ENCODE measurements around the gene MSL3B.

MSL3B gene

DNA sequence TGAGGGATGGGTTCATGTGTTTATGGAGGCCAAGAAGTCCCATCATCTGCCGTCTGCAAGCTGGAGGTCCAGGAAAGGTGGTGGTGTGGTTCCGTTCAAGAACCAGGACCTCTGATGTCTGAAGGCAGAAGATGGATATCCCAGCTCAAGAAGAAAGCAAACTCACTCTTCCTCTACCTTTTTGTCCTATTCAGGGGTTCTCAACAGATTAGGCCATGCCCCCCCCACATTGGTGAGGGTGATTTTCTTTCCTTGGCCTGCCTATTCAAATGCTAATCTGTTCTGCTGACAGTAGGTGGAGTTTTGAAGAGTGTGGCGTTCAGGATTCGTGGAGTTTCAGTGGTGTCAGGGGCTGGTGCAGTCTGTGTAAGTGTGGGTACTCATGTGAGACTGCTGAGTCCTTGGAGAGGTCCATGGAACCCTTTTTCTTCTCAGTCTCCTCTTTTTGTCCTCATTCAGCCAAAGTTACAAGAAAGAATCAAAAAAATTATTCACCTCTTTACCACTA, 5.9 kb downstream of the MSL3B start:
- Mint-ChIP-seq H3K27ac (no peak overlapping the region), H3K36me3 (no peaks in the 10 kb centered on the region), H3K9me3 (peaks cover 0 to 3% (median 0%) of the 10 kb centered on the region in 7 donors), H3K4me1 (peaks cover 0 to 10% (median 7%) of the 10 kb centered on the region in 4 donors), H3K4me3 (no peak overlapping the region), H3K27me3 (peaks cover 7% of the 10 kb centered on the region)
- no peaks in the 10 kb centered on the region for H3K4me1 ChIP-seq (ENCODE audit: control insufficient read depth, insufficient read depth, low read length, poor library complexity, severe bottlenecking)
- ATAC-seq (ENCODE audit: low read depth in 2 of 2) (no peak), DNase-seq (no peak)
- H3K4me3 ChIP-seq (ENCODE audit: low read depth, low read length) = no peak overlapping the region
- peaks cover 0 to 2% of the 10 kb centered on the region in 2 experiments for H3K9me3 ChIP-seq (ENCODE audit: control insufficient read depth in 2 of 2, low read length in 2 of 2)
- no peaks in the 10 kb centered on the region for H3K27me3 ChIP-seq (ENCODE audit: control insufficient read depth, insufficient read depth, low read length)
- no peak overlapping the region for H3K27ac ChIP-seq (ENCODE audit: insufficient read depth, low read length, poor library complexity, severe bottlenecking)
- H3K36me3 ChIP-seq (ENCODE audit: control insufficient read depth, insufficient read depth, low read length) = no peaks in the 10 kb centered on the region

DNA sequence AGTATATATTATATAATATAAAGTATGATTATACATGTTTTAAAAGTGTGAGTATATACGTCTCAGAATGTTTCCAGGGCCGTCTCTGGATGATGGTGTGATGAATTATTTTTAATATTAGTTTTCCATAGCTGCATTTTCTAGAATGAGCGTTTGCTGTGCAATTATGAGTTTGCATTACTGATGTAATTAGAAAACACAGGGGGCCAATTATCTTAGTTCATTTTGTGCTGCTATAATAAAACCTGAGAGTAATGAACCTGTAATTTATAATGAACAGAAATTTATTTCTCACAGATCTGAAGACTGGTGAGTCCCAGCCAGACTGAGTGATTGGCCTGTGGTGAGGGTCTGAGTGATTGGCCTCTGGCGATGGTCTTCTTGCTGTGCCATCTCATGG, 9.9 kb downstream of the MSL3B start:
- H3K4me1 ChIP-seq (ENCODE audit: control insufficient read depth, insufficient read depth, low read length, poor library complexity, severe bottlenecking) = peaks cover 16% of the 10 kb centered on the region
- H3K4me3 ChIP-seq (ENCODE audit: low read depth, low read length) = no peak overlapping the region
- H3K4me3 Mint-ChIP-seq = no peak overlapping the region
- H3K4me1 Mint-ChIP-seq = peaks cover 0 to 39% (median 16%) of the 10 kb centered on the region in 4 donors
- no peaks in the 10 kb centered on the region for H3K27me3 ChIP-seq (ENCODE audit: control insufficient read depth, insufficient read depth, low read length)
- H3K27ac Mint-ChIP-seq = no peak overlapping the region
- DNase-seq (no peak), ATAC-seq (ENCODE audit: low read depth in 2 of 2) (no peak)
- peaks cover 0 to 1% (median 0%) of the 10 kb centered on the region in 7 donors for H3K9me3 Mint-ChIP-seq
- no peaks in the 10 kb centered on the region for H3K36me3 Mint-ChIP-seq
- H3K36me3 ChIP-seq (ENCODE audit: control insufficient read depth, insufficient read depth, low read length) = no peaks in the 10 kb centered on the region
- H3K9me3 ChIP-seq (ENCODE audit: control insufficient read depth in 2 of 2, low read length in 2 of 2) = no peaks in the 10 kb centered on the region
- peaks cover 13% of the 10 kb centered on the region for H3K27me3 Mint-ChIP-seq
- H3K27ac ChIP-seq (ENCODE audit: insufficient read depth, low read length, poor library complexity, severe bottlenecking) = no peak overlapping the region

DNA sequence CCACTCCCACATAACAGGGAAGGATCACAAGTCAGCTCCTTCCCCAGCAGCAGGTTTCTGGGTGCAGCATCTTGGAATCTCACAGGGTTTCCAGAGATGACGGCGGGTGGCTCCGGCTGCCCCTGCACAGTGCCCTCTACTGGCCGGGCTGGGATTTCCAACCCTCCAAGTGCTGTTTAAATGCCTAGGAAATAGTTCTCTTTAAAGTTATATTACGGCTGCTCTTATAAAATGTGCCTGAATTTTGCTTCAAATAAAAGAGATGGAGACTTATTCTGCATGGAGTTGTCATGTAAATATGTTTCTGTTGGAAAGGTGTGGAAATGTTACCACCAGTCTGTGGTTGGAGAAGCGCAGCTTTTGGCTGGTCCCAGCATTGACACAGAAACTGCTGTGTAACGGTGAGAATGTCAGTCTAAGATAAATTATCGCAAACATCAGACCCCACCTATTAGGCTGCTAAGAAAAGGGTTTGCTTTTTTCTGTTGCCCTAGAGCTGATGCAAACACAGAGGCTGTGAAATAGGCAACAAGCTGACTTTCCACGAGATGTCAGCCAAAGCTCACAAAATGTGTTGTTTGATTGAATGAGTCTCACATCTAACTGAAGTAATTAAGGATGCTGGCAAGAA, 10.6 kb downstream of the MSL3B start:
- no peak overlapping the region for H3K4me3 ChIP-seq (ENCODE audit: low read depth, low read length)
- Mint-ChIP-seq H3K4me1 (peaks cover 0 to 45% (median 19%) of the 10 kb centered on the region in 4 donors), H3K9me3 (peaks cover 0 to 1% (median 0%) of the 10 kb centered on the region in 7 donors), H3K36me3 (no peaks in the 10 kb centered on the region), H3K4me3 (peak overlapping the region in 3 of 4 donors; percentile 63 to 88 (median 73)), H3K27ac (no peak overlapping the region), H3K27me3 (peaks cover 13% of the 10 kb centered on the region)
- H3K27ac ChIP-seq (ENCODE audit: insufficient read depth, low read length, poor library complexity, severe bottlenecking) = no peak overlapping the region
- no peaks in the 10 kb centered on the region for H3K9me3 ChIP-seq (ENCODE audit: control insufficient read depth in 2 of 2, low read length in 2 of 2)
- H3K27me3 ChIP-seq (ENCODE audit: control insufficient read depth, insufficient read depth, low read length) = no peaks in the 10 kb centered on the region
- H3K36me3 ChIP-seq (ENCODE audit: control insufficient read depth, insufficient read depth, low read length) = no peaks in the 10 kb centered on the region
- H3K4me1 ChIP-seq (ENCODE audit: control insufficient read depth, insufficient read depth, low read length, poor library complexity, severe bottlenecking) = peaks cover 21% of the 10 kb centered on the region
- ATAC-seq (ENCODE audit: low read depth in 2 of 2) (no peak), DNase-seq (peak; percentile 32 to 63 (median 40))

DNA sequence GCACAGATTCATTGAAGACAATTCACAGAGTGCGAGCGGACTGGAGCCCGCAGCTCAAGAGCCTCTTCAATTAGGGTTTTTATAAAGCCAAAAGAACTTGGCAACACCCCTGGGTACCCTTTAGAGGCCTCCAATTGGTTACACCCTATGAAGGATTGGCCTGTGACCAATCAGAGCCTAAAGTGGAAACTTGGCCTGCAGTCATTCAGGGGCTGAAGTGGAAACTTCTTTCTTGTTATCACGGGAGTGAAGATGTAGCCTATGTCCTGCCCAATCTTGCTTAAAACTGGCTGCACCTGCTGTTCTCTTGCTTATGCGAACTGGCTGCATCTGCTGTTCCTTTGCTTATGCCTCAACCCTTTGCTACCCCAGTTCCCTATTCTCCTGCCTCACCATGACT, 12.0 kb downstream of the MSL3B start:
- Mint-ChIP-seq H3K4me1 (peaks cover 0 to 56% (median 25%) of the 10 kb centered on the region in 4 donors), H3K9me3 (no peaks in the 10 kb centered on the region), H3K4me3 (peak overlapping the region in 3 of 4 donors; percentile 0 to 88 (median 7)), H3K27me3 (peaks cover 13% of the 10 kb centered on the region), H3K27ac (no peak overlapping the region), H3K36me3 (no peaks in the 10 kb centered on the region)
- Histone ChIP-seq H3K27ac (ENCODE audit: insufficient read depth, low read length, poor library complexity, severe bottlenecking) (no peak overlapping the region), H3K27me3 (ENCODE audit: control insufficient read depth, insufficient read depth, low read length) (no peaks in the 10 kb centered on the region), H3K4me1 (ENCODE audit: control insufficient read depth, insufficient read depth, low read length, poor library complexity, severe bottlenecking) (peaks cover 29% of the 10 kb centered on the region), H3K4me3 (ENCODE audit: low read depth, low read length) (no peak overlapping the region), H3K36me3 (ENCODE audit: control insufficient read depth, insufficient read depth, low read length) (no peaks in the 10 kb centered on the region), H3K9me3 (ENCODE audit: control insufficient read depth in 2 of 2, low read length in 2 of 2) (no peaks in the 10 kb centered on the region)
- no peak for ATAC-seq (ENCODE audit: low read depth in 2 of 2)
- peak in 1 of 3 donors; percentile 23 for DNase-seq

DNA sequence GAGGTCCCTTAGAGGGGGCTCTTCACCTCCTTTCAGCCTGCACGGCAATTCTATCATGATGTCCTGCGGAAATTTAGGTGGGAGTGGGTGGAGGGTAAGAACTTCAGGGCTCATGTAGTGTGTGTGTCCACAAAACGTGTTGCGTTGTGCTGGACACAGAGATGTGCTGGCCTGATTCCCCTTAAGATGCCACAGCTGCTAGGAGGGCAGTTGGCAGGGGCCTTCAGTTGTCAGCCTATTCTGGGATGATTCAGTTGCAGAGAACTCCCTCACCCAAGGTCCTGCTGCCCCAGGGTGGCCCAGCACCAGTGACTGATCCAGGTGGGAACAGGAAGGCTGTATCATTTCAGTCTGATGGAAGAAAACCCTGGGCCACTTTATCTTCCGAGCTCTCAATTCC, 12.8 kb downstream of the MSL3B start:
- Mint-ChIP-seq H3K4me3 (peak overlapping the region; percentile 88 to 100 (median 98)), H3K27ac (peak overlapping the region in 1 of 3 donors; percentile 3), H3K4me1 (peaks cover 0 to 58% (median 25%) of the 10 kb centered on the region in 4 donors), H3K27me3 (peaks cover 9% of the 10 kb centered on the region), H3K36me3 (no peaks in the 10 kb centered on the region), H3K9me3 (no peaks in the 10 kb centered on the region)
- Histone ChIP-seq H3K36me3 (ENCODE audit: control insufficient read depth, insufficient read depth, low read length) (no peaks in the 10 kb centered on the region), H3K9me3 (ENCODE audit: control insufficient read depth in 2 of 2, low read length in 2 of 2) (no peaks in the 10 kb centered on the region), H3K27ac (ENCODE audit: insufficient read depth, low read length, poor library complexity, severe bottlenecking) (no peak overlapping the region), H3K4me3 (ENCODE audit: low read depth, low read length) (peak overlapping the region; percentile 87), H3K27me3 (ENCODE audit: control insufficient read depth, insufficient read depth, low read length) (no peaks in the 10 kb centered on the region), H3K4me1 (ENCODE audit: control insufficient read depth, insufficient read depth, low read length, poor library complexity, severe bottlenecking) (peaks cover 29% of the 10 kb centered on the region)
- DNase-seq (no peak), ATAC-seq (ENCODE audit: low read depth in 2 of 2) (no peak)

DNA sequence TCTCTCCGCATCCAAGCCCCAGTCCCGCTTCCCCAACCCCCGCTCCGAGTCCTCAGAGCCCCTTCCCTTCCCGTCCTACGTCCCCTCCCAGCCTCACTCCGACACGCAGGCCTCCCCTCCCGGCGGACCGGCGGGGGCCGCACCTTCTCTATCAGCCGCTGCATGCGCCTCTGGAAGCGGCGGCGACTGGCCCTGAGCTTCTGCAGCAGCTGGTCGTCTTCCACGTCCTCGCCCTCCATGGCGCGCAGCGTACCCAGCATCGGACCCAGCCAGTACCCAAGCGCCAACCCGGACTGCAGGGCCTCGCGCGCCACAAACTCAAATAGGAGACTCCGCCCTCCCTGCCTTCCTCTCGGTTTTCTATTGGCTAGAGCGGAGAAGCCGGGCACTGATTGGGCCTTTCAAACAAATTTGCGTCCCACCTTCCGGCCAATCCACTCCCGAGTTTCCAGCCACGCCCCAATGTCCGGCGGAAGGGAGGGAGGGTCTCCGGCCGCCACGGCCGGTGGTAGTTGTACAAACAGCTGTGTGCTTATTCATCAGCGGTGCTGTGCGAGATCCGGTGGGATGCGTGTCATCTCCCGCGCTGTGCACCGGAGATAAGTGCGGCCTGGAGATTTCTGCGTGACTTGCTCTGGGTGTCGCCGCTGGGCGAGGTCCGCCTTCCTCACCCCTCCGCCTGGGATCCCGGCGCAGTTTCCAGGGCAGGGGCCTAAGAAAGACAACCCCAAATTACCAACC, 13.8 kb downstream of the MSL3B start, which contains the start of gene HJURP:
Gene HJURP, minus strand, starts transcription at position 295 of the 741 bp plus-strand sequence. Its CDS starts 35 bp downstream, at position 260.
- H3K27me3 Mint-ChIP-seq = peaks cover 9% of the 10 kb centered on the region
- no peaks in the 10 kb centered on the region for H3K9me3 Mint-ChIP-seq
- H3K4me3 ChIP-seq (ENCODE audit: low read depth, low read length) = peak within 1 kb of the TSS; percentile 87
- H3K36me3 ChIP-seq (ENCODE audit: control insufficient read depth, insufficient read depth, low read length) = no peaks in the 10 kb centered on the region
- ATAC-seq (ENCODE audit: low read depth in 2 of 2) (peak; percentile 95 to 97), DNase-seq (peak; percentile 87 to 98 (median 91))
- H3K36me3 Mint-ChIP-seq = no peaks in the 10 kb centered on the region
- peak within 1 kb of the TSS; percentile 88 to 100 (median 98) for H3K4me3 Mint-ChIP-seq
- H3K27ac Mint-ChIP-seq = peak within 1 kb of the TSS; percentile 33 to 97 (median 95)
- no peaks in the 10 kb centered on the region for H3K9me3 ChIP-seq (ENCODE audit: control insufficient read depth in 2 of 2, low read length in 2 of 2)
- no peak within 1 kb of the TSS for H3K27ac ChIP-seq (ENCODE audit: insufficient read depth, low read length, poor library complexity, severe bottlenecking)
- H3K4me1 Mint-ChIP-seq = peaks cover 0 to 58% (median 25%) of the 10 kb centered on the region in 4 donors
- no peaks in the 10 kb centered on the region for H3K27me3 ChIP-seq (ENCODE audit: control insufficient read depth, insufficient read depth, low read length)
- H3K4me1 ChIP-seq (ENCODE audit: control insufficient read depth, insufficient read depth, low read length, poor library complexity, severe bottlenecking) = peaks cover 29% of the 10 kb centered on the region

DNA sequence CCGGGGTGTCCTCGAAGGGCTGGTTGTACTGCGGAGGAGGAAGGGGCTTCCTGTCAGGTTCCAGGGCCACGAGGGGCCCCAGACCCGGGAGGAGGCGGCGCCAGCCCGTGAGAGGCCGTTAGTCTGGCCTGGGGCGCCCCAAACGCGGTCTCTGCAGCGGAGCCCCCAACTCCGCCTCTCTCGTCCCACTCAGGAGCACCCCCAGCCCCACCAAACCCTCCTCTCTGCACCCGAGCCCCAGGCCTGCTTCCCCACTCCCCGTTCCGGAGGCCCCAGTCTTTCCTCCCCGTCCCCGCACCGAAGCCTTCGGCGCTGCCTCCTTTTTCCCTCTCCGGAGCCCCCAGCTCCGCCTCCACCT, 14.3 kb downstream of the MSL3B start:
- H3K4me1 ChIP-seq (ENCODE audit: control insufficient read depth, insufficient read depth, low read length, poor library complexity, severe bottlenecking) = peaks cover 29% of the 10 kb centered on the region
- peak overlapping the region; percentile 62 for H3K4me3 ChIP-seq (ENCODE audit: low read depth, low read length)
- H3K9me3 ChIP-seq (ENCODE audit: control insufficient read depth in 2 of 2, low read length in 2 of 2) = no peaks in the 10 kb centered on the region
- peaks cover 0 to 58% (median 25%) of the 10 kb centered on the region in 4 donors for H3K4me1 Mint-ChIP-seq
- H3K27me3 ChIP-seq (ENCODE audit: control insufficient read depth, insufficient read depth, low read length) = no peaks in the 10 kb centered on the region
- H3K27ac ChIP-seq (ENCODE audit: insufficient read depth, low read length, poor library complexity, severe bottlenecking) = no peak overlapping the region
- H3K36me3 ChIP-seq (ENCODE audit: control insufficient read depth, insufficient read depth, low read length) = no peaks in the 10 kb centered on the region
- peak overlapping the region; percentile 20 to 97 (median 95) for H3K27ac Mint-ChIP-seq
- H3K36me3 Mint-ChIP-seq = no peaks in the 10 kb centered on the region
- ATAC-seq (ENCODE audit: low read depth in 2 of 2) (no peak), DNase-seq (no peak)
- H3K27me3 Mint-ChIP-seq = peaks cover 5% of the 10 kb centered on the region
- no peaks in the 10 kb centered on the region for H3K9me3 Mint-ChIP-seq
- H3K4me3 Mint-ChIP-seq = peak overlapping the region; percentile 88 to 100 (median 98)

Data from CD4-positive, CD25-positive, alpha-beta regulatory T cell (primary cell).